GM19240 (cell line): ENCODE data around the gene F8.
"Not testable (repeated sequence)": the region's sequence is repeated elsewhere in the genome, so short reads cannot be mapped to it uniquely, and the experiment has no call there.

ENCODE experiments used
- DNase-seq: peaks from one replicate; pipeline ENCODE4 v3.0.0; 2011; ENCODE audit warnings: low spot score; ENCODE audit not compliant: insufficient read length

The F8 gene

DNA sequence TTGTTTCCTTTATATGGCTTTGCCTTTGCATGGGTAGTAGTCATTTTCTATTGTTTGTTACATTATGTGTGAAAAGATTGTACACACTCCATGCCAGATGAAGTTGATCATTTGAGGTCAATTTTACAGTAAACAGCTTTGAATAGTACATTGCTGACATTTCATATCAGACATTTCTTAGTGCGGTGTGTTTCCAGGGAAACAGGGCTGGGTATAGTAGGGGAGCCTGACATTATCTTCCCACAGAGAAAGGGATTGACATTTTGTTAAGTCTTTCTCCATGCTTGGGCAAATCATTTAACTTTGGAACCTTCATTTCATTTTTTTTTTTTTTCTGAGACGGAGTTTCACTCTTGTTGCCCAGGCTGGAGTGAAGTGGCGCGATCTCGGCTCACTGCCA, 9.1 kb upstream of the F8 start:
- DNase-seq: no peak

DNA sequence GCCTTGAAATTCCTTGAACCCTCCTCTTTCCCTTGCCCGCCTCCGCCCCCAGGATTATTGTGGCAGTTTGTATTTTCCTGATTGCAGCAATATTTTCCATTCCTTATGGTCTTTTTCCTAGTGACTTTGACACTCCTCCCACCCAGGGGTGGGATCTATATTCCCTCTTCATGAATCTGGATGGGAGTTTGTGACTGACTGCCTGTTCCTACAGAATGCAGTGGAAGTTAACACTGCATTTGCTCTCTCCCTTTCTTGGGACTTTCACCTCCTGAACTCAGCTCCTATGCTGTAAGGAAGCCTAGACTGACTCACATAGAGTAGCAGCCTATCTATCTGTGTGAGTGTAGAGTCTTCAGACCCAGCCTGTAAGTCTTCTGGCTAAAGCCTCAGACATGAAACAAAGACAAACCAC, 6.4 kb upstream of the F8 start:
- DNase-seq: no peak

DNA sequence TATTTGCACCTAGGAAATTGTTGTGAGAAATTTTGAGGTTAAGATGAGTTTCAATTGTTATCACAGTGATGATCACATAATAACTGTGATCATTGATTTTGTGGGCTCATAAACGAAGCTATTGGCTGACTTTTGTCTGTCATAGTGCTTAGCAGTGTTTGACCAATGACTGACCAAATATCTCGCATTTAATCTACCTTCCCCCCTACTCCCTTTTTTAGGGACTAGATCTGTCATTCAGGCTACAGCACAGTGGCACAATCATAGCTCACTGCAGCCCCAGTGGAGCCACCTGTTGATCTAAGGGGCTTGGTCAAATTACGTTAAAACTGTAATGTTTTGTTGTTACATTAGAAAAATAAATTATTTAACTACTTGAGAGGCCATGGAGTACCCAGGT, 5.6 kb upstream of the F8 start:
- DNase-seq: no peak

DNA sequence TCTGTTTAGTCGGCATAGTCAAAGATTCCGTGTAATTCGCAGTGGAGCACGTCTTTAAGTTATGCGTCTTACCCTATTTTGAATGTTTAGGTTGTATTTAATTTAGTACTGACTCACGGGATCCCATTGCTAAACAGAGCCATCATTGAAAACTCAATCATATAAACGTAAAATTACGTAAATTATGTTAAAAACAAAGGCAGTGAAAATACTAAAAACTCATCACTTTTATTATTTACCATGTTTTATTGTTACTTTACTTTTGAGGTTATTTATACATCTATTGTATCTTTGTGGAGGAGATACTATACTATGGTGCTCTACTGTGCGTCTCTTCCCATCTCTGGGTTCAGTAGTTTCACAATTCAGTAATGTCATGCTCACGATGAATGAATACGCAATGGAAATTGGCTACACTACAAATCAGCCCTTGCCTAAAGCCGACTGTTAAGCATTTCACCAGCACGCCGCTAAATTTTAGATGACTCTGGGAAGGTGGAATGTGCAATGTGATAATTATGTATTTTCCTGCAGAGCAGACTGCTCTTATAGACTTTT, 5.1 kb upstream of the F8 start:
- no peak for DNase-seq

- peak; percentile 41 for DNase-seq
These were observed 4.4 kb upstream of the F8 start, which contains the start of gene FUNDC2 for GRCh38 chrX:155026727-155027508. FUNDC2 (plus strand) TSS chrX:155026844; CDS start chrX:155026939, 95 bp downstream.

- DNase-seq: no peak
These were observed 3.9 kb upstream of the F8 start for GRCh38 chrX:155026420-155026726.

DNA sequence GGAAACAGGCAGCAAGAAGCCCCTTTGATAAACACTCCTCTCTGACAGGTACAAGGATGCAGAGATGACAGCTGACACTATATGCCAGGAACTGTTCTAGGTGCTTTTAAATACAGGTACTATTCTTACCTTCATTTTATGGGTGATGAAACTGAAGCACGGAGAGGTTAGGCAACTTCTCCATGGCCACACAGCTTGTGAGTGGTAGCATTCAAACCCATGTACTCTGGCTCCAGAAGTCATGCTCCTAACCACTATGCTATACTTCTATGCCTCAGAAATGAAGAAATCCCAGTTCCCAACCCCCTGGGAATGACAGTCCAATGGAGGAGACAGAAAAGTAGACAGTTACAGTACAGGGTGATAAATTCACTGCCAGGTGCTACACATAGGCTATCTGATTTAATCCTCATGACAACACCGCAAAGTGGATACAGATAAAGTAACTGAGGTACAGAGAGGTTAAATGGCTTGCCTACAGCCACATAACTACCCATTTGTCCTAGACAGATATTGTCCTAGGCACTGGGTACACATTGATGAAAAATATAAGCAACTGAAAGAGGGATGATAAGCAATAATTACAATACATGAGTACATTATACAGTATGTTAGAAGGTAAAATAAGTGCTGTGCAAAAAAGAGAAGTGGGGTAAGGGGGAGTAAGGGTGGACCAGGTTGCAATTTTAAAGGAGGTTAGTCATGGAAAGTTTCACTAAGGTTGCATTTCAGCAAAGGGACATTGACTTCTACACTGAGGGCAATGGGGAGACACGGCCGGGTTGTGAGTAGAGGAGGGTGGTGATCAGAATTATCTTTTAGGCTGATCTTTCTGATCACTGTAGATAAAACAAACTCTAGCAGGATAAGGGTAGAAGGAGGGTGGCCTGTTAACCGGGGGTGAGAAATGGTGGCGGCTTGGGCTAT, 1.6 kb upstream of the F8 start:
- DNase-seq: no peak

GRCh38 chrX:155020591-155020990, 1.9 kb downstream of the F8 start:
- no peak for DNase-seq

- no peak for DNase-seq
These were observed 12.5 kb downstream of the F8 start for GRCh38 chrX:155009994-155010472.

GRCh38 chrX:155008578-155008977, 13.9 kb downstream of the F8 start:
- DNase-seq: not testable (repeated sequence)

DNA sequence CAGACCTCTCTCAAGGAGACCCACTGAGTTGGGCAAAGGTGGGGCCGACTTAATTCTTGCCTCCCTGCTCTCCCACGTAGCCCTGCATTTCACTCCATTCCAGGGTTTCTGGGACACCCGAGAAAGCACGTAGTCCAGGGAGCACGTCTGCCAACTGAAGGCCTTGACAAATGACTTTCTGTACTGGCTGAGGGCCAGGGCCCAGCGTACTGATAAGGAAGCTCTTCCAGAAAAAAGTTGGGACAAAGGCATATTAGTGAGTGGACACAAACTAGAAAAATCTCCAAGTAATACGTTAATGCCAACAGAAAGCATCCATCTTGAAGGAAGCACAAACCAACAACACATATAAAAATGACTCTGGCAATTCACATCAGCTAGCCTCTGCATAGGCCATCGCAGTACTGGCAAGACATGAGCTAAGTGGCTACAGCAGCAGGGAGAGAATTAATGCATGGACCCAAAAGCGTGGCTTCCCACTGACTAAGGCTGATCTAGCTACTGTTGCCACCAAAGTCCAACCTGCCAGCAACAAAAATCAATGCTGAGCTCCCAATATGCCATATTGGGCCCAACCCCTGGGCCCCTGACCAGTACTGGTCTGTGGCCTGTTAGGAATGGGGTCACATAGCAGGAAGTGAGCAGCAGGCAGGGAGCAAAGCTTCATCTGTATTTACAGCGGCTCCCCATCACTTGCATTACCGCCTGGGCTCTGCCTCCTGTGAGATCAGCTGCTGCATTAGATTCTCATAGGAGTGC, 15.4 kb downstream of the F8 start:
- not testable (repeated sequence) for DNase-seq

DNA sequence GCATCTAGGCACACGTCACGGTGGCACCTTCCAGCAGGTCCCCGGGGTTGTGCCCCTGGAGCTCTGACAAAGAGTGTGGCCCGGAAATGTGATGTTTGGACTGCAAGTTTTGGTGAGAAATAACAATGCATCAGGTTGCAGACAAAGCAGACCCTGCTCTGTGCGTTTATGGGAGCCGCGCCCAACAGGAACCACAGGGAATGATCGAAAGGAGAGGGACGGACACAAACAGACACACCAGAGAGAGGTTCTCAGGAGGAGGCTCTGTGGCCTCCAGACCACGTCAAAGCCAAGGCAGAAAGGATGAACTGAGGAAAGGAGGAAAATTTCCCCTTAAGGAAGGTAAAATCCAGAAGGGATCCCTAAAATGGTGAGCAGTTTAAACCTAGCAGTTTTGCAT, 16.1 kb downstream of the F8 start:
- DNase-seq: not testable (repeated sequence)

GRCh38 chrX:155005190-155005589, 17.3 kb downstream of the F8 start:
- no peak for DNase-seq

GRCh38 chrX:155001873-155002272, 20.6 kb downstream of the F8 start:
- DNase-seq: no peak

DNA sequence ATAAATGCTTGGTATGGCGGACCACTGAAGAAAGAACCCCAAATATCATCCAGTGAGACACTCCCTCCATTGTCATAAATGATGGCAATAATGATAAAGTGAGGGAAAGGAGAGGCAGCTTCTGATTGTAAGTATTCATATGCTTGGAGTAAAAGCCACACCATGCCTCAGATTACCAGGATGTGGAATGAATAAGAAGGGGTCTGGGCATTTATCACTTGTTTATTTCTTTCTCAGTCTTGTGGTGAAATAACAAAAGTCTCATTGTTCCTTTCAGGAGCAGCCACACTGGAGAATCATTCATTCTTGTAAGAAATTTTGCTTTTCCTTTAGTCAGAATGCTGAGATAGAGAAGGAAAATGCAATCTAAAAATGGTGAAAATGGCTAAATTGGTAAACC, 21.7 kb downstream of the F8 start:
- no peak for DNase-seq

DNA sequence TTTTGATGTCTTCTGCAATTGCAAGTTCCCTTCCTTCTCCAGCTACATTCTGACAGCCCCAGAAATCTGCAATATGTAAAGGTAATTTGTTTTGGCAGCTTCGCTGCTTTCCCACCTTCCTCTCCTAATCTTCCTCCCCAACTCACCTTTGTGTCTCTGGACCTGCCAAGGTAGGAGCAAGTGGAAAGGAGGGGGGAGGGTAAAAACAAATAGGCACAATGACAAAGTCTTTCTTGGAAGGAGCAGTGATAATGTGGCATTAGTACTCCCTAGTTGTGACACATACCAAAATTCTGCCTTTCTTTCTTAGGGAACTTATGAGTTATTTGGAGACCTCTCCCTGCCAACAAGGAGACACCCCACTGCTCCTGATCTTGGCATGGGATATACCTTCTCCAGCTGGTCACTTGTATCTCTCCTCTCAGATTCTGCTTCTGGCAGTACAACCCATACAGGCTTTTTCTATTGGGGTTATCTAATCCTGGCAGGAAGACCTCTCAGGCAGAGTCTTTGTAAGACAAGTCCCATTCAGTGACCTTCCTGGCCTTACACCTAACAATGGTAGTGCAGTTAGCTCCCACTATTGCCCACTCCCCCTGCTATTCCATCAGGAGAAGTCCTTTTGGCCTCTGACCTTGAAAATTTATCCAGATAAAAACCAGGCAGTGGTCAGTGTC, 24.2 kb downstream of the F8 start:
- no peak for DNase-seq

DNA sequence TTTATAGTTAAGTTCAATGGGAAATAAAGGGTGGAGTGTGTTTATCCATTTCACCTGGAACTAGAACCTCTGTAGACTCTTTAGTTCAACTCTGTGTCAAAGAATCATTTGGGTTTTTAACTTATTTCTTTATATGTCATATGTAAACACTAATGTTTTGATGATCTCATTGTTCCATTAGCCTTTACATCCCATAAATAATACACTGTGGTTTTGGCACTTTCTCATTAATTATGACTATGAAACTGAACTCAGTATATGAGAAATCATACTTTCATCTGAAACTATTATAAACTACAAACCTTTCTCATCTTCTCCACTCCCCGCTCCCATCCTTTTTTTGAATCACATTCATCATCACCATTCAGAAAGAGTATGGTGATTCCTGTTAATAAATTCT, 31.0 kb downstream of the F8 start:
- no peak for DNase-seq

GRCh38 chrX:154991039-154991438, 31.5 kb downstream of the F8 start:
- no peak for DNase-seq

GRCh38 chrX:154990496-154990895, 32.0 kb downstream of the F8 start:
- no peak for DNase-seq

DNA sequence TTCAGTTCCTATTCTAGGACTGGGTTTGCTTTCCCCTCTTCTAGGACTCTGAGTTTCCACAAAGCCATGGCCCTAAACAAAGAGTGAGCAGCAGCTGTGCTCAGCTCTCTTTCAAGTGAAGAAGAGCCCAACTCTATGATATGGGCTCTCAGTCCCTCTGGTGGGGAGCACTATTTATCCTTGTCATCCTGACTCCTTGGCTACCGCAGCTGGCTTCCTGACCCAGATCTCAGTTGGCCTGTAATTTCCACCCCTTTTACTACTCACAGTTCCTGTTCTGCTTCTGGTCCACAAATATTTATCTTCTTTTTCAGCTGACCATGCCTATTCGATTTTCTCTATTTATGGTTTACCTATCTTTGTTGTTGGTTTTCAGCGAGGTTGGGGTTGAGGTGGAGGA, 33.8 kb downstream of the F8 start:
- DNase-seq: no peak

GRCh38 chrX:154987940-154988339, 34.6 kb downstream of the F8 start:
- DNase-seq: no peak
